ENCODE measurements around the gene CWC22.
"Not testable (repeated sequence)": the region's sequence is repeated elsewhere in the genome, so short reads cannot be mapped to it uniquely, and the experiment has no call there.

Gene CWC22

DNA sequence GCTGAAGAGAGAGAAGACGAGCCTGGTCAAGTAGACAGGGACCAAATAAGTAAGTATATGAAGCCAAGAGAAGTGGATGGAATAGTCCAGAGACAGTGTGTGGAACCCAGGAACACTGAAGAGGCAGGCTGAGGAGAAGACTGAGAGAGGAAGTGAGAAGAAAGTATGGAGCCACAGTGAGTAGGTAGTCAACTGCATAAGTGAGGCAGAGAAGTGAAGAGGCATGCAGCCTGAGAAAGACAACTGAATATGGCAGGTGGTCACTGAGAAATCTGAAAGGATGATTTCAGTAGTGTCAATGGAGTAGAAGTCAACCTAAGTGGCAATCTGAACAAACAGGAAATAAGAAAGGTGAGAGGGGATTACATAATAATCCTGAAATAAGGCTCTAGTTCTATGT lies 55.4 kb downstream of the CWC22 start:
- DNase-seq (ENCODE audit: low read depth) = no peak

DNA sequence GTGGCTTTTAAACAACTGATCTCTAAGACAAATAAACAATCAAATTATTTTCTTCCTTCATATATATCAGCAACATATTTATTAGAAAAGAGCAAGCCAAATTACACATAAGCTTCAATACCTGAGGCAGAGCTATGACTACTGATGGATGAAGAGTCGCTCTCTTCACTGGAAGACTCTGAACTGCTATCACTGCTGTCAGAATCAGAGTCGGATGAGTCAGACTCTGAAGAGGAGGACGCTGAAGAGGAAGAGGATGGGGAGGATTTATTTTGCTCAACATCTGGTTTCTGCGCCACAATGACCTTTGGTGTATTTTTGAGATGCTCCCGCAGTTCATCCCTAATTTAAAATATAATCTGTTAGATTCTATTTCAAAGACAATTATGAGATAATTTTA lies 56.7 kb downstream of the CWC22 start:
- no peak for DNase-seq (ENCODE audit: low read depth)

DNA sequence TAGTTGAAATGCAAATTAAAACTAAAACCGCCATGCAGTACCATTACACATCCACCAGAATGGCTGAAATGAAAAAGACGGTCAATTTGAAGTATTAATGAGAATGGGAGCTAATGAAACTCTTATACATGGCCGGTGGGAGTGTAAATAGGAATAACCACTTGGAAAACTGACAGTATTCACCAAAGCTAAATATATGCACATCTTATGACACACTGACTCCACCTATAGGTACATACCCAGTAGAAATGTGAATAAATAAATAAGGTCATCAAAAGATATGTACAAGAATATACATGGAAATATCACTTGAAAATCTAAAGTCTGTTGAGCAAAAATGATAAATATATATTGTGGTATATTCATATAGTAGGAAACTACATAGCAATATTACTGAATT lies 57.7 kb downstream of the CWC22 start:
- DNase-seq (ENCODE audit: low read depth) = no peak

DNA sequence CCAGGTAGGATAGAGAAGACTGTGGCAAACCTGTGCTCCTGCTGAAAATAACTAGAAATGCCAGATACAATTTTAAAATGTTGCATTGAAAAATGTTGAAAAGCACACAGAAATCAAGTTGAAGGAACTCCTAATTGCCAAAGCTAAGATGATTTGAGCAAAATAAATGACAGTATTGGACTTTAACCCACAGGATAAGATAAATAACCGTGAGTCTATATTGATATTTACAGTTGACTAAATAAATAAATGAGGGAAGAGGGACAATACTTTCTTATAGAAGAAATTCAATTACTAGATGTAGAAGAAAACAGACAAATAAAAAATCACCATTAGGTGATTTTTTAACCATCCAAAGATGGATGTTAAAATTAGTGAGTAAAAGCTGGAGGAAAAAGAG lies 59.0 kb downstream of the CWC22 start:
- DNase-seq (ENCODE audit: low read depth) = no peak

DNA sequence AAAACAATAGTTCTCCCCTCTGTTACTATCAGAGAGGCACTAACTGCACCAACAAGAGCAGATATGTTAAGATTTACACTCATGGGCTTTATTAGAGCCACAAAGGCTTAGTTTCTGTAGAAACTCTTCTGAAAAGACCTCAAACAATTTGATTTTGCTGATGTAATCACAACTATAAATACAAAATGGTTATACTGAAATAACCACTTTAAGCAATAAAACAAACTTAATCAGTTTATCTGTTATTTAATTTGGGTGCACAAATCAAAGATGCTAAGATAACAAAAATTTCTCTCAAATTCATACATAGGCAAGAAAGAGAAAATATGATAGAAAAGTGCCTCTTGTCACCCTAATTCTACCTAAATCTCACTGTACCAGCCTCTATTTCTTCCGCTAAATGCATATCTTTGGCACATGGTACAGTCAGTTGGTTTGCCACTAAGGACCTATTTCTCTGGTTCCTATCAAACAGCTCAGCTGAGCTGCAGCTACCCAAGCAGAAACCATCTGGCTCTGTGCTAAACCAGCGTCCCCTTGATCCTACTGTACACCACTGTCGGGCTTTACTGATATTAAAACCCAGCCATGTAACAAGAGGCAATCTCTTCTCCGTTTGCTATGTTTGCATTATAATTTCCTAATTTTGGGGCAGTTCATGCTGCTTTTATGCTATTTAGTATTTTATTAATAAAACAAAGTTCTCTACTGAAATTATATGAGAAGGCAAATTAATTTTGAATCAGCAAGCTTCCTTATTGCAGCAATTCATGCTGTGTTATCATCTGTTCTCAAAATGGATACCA lies 60.1 kb downstream of the CWC22 start:
- no peak for DNase-seq (ENCODE audit: low read depth)

DNA sequence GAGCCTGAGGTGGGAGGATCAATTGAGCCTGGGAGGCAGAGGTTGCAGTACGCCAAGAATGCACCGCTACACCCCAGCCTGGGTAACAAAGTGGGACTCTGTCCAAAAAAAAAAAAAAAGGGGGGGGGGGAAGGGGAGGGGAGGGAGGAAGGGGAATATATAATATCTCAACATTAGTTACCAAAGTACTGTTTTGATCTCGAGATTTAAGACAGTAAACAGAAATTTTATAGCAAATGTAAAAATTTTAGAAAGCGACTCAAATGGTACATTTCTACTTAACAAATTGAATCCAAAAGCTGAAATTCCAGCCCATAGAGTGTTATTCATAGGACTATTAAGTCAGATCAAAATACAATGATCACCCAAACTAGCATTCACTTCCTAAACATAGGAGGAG lies 60.8 kb downstream of the CWC22 start:
- DNase-seq (ENCODE audit: low read depth) = no peak

DNA sequence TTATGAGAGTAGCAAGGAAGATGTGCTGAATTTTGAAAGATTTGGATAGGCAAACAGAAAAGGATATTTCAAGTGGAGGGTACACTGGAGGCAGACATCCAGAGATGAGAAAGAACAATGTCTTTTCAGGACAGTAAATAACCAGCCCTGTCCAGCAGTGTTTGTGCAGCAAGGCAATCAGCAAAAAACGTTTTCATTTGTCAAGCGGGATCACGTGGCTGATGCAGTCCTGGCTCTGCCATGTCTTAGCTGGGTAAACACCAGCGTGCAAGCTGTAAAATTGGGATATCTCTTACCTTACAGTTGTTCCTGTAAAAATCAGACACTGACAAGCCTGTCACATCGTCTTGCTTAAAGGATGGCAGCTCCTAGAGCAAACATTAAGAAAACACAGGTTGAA lies 67.8 kb downstream of the CWC22 start:
- DNase-seq (ENCODE audit: low read depth) = no peak

DNA sequence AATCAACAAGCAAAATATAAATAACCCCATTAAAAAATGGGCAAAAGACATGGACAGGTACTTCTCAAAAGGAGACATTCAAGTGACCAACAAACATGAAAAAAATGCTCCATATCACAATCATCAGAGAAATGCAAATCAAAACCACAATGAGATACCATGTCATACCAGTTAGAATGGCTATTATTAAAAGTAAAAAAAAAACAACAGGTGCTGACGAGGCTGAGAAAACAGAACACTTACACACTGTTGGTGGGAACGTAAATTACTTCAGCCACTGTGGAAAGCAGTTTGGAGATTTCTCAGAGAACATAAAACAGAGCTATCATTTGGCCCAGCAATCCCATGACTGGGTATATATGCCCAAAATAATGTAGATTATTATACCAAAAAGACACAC lies 69.1 kb downstream of the CWC22 start:
- DNase-seq (ENCODE audit: low read depth) = no peak

DNA sequence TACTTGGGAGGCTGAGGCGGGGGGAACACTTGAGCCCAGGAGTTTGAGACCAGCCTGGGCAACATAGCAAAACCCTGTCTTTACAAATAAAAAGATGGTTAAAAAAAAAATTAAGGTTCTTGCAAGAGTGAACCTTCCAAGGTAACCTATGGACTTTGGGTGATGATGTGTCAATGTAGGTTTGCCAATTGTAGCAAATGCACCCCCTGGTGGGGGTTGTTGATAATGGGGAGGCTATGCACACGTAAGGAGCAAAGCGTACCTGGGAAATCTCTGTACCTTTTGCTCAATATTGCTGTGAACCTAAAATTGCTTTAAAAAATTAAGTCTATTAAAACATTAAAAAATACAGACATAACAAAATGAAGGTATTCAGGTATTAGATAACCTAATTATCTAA lies 70.4 kb downstream of the CWC22 start:
- DNase-seq (ENCODE audit: low read depth) = peak; percentile 21

DNA sequence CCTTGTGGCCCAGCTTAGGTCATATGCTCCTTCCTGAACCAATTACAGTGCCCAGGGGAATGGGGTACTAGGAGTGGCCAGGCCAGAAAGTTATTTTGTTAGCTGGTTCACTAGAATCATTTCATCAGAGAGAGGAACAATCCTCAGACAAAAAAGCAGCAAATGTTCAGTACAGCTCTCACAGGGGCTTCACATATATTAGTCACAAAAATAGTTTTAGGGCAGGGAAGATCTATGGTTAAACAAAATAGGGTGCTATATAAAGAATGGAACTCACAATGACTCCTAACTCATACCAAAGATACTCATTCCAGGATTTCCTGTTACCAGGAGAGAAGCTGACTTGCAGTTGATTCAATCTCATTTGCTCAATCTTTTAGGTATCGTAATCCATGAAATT lies 71.0 kb downstream of the CWC22 start:
- peak; percentile 51 for DNase-seq (ENCODE audit: low read depth)

DNA sequence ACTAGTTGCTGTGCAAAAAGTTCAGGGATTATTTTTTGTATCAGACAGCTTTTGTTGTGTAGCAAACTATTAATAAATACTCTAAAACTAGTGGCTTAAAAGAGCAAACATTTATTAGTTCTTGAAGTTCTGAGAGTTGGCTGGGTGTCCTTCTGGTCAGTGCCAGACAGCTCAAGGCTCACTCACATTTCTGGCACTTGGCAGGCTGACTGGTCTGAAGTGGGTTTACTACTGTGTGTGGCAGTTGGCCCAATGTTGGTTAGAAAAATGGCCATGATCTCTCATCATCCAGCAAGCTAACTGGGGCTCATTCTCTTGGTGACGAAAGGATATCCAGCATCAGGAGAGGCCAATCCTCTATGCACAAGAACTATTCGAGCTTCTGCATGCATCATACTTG lies 74.3 kb downstream of the CWC22 start:
- DNase-seq (ENCODE audit: low read depth) = no peak

DNA sequence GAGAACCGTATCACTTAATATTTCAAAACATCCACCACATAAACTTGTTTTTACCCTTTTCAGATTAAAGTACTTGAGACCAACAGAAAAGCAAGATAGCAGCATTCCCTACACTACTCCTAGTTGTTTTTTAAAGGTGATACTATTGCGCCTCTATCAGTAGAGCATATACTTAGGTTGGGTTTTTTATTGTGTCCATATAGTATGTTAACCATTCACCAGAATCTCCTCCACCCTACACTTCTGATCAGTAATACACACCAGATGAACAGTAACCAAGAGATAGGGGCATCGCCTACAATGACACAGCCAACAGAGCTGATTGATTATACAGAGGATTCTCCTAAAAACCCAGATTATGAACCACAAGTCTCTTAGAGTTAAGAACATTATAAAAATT lies 75.6 kb downstream of the CWC22 start:
- no peak for DNase-seq (ENCODE audit: low read depth)

DNA sequence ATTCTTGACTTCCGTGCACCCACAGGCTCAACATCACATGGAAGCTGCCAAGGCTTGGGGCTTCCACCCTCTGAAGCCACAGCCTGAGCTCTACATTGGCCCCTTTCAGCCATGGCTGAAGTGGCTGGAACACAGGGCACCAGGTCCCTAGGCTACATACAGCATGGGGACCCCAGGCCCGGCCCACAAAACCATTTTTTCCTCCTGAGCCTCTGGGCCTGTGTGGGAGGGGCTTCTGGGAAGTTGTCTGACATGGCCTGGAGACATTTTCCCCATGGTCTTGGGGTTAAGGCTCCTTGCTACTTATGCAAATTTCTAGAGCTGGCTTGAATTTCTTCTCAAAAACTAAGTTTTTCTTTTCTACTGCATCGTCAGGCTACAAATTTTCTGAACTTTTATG lies 77.1 kb downstream of the CWC22 start:
- not testable (repeated sequence) for DNase-seq (ENCODE audit: low read depth)

DNA sequence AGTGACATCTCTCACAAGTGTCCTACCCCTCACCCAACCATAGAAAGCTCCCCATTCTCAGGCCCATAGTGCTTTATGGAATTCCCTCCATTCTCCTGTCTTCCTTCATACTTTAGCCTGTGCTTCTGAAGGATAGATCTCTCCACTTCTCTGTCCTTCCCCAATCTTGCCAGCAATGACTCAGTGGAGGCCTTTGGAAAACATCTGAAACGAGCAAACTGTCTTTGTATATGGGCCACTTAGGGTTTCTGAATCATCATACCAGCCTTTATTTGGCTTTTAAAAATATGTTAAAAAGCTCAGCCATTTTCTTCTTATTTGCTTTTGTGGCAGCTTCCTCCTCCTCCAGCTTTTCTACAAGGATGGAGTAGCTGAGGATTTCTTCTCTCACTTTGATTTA lies 80.1 kb downstream of the CWC22 start:
- peak; percentile 60 for DNase-seq (ENCODE audit: low read depth)

DNA sequence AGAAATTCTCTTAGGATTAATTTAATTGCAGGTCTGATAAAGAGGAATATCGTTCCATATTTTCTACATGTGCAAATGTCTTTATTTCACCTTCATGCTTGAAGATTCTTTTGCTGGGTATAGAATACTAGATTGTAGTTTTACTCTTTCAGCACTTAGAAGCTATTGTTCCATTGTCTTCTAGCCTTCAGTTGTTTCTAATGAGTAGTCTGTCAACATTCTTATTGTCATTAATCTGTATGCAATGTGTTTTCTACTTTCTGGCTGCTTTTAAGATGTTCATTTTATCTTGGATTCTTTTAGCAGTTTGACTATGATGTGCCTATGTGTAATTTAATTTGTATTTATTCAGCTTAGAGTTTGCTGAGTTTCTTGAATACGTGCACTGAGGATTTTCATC lies 81.4 kb downstream of the CWC22 start:
- no peak for DNase-seq (ENCODE audit: low read depth)

DNA sequence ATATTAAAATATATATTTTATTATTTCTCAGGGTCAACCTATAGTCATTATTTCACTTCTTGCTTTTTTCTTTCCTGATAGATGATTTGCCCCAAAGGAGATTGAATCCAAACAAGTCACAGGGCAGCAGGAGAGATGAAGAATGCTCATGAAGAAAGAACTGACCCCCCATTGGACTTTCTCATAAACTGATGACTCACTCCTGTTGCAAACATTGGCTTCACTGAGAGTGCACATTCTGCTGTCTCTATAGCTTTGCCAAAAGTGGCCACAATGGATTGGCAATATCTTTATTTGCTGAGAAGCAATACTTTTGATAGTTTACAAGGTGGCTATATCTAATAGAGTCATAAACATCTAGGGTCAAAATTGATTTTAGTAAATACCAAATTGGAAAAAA lies 89.8 kb downstream of the CWC22 start:
- DNase-seq (ENCODE audit: low read depth) = peak; percentile 66

DNA sequence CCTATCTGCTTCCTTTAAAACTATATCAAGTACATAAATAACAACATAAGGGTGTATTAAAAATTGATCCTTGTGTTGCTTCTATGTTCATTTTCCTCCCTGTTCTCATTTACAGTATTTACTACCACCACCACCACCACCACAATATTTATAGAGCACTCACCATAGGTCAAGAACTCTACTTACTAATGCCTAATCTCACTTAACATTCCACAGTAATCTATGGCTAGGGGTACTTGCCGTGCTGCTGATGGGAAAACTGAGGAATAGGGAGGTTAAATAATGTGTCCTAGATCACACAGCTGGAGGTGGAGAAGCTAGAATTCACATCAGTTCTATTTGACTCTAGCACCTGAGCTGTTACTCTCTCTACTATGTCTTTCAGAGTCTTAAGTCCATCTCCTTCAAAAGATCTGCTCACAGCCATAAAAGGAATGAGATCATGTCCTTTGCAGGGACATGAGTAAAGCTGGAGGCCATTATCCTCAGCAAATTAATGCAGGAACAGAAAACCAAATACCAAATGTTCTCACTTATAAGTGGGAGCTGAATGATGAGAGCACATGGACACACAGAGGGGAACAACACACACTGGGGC lies 91.6 kb downstream of the CWC22 start:
- DNase-seq (ENCODE audit: low read depth) = no peak

DNA sequence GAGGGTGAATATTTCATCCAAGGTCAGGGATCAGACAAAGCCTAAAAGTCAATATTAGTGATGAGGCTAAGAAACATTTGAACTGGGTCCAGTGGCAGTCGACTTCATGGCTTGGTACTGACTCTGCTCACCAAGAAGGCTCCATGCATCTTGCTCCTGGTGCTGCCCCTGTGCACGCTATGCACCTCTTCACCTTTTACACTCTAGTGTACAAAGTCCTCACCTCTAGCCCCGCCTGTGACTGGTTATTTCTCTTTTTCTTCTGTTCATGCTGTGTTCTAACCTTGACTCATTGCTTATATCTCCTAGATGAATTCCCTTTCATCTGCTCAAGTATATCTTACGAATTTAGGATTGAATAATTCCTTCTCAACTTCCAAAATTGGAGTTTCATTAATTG lies 93.3 kb downstream of the CWC22 start:
- DNase-seq (ENCODE audit: low read depth) = no peak

DNA sequence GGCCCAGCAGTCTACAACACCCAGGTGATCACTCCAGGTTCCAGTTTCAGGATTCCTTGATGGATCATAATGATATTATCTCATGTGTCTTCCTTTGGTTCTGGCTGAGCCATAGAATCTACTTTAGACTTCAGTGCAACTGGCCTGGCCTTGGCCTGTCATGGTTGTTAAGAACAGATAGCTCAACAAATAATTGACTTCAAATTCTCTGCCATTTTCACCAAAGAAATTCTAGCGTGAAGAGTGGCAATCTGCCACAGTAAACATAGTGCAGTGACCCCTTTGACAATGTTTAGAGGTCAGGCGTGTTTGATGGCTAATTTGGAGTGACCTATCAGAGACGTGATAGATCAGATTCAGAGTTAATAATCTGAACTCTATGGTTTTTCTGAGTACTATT lies 95.5 kb downstream of the CWC22 start:
- DNase-seq (ENCODE audit: low read depth) = no peak

DNA sequence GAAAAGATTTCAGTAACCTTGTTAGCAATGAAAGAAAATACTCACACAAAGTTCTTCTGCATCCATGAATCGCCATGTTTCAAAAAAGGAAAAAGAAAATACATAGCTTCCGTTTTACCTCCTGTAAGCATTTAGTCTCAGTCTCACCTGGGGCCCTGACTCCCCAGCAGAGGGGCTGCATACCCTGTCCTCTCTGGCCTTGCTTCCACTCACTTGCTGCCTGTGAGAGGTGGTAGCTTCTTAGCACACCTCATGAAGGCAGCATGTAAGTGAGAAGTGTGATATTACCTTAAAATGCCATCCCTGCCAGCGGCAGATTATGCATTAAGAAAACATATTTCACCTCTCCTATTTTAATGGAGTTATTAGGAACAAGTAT lies 96.4 kb downstream of the CWC22 start:
- DNase-seq (ENCODE audit: low read depth) = no peak

DNA sequence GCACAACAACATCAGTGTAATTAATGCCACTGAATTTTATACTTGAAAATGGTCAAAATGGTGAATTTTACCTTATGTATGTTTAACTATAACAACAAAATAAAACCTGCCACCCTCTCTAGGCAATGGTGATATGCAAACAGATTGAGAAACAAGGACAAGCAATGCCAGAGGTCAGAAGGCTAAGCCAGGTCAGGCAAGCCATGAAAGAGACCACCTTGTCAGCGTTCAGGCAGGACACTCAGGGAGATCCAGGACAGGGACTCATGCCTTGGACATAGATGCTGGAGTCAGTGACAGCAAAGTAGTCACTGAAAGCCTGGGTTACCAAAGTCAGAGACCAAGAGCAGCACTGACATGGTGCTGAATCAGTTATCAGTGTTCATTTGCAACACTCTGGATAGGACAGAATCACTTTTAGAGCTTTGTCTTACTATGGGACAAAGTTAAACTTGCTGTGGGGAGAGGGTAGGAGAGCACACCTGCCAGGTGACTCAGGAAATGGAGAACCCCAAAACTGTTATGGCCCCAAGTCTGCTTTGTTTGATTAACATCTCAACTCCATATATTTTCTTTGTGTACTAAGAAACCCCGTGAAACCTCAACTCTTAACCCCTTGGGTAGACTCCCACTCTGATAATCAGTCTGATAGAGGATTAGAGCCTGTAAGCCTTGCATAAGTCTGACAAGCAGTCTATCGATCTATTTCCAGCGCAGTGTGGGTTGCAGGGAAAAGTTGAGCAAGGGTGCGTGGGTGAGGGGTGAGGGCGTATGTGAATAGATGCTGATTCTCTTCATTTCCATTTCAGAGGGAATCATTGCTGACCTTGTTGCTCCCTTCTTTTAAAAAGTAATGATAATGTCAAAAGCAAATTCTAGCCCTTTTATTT lies 97.0 kb downstream of the CWC22 start:
- DNase-seq (ENCODE audit: low read depth) = no peak

DNA sequence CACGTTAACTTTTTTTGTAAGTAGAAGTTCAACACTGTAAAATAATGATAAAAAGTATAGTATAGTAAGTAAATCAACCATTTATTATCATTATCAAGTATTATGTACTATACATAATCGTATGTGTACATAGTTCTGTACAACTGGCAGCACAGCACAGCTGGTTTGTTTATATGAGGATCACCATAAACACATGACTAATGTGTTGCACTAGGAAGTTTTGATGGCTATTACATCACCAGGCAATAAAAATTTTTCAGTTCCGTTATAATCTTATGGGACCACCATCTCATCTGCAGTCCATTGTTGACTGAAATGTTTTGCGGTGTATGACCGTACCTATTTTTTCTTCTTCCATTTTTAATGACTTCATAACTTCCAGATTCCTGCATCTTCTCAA lies 106.4 kb downstream of the CWC22 start:
- no peak for DNase-seq (ENCODE audit: low read depth)

DNA sequence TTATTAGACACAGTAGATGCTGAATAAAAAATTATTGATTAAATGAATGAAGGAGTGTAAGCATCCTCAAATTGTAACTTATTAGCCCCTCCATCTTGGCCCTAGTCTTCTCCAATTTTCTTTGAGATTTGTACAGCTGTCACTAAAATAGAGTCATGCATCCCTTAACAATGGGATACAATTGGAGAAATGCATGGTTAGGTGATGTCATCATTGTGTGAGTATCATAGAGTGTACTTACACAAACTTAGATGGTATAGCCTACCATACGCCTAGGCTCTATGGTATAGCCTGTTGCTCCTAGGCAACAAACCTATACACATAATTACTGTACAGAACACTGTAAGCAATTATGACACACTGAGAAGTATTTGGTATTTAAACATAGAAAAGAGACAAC lies 107.4 kb downstream of the CWC22 start:
- DNase-seq (ENCODE audit: low read depth) = no peak

Measured in EH (cell line).